Fibroblast of mammary gland (primary cell): Measurements from ENCODE around the gene CGB3.
"Not testable (repeated sequence)": the region's sequence is repeated elsewhere in the genome, so short reads cannot be mapped to it uniquely, and the experiment has no call there.

Experiments used
- DNase-seq: peaks from one replicate; pipeline ENCODE4 v3.0.0-alpha.2; 2010; ENCODE audit warnings: low read depth
- H3K4me3 ChIP-seq: 2 replicates; pipeline ENCODE4 v1.5.1; 2011; ENCODE audit warnings: low read depth, mild to moderate bottlenecking, low read length, moderate library complexity; ENCODE audit not compliant: control insufficient read depth
- TF ChIP-seq, protein P1 (sequence below): conservative IDR thresholded peaks from 2 replicates; pipeline ENCODE4 v1.5.1; 2011; ENCODE audit warnings: low read depth, low read length, inconsistent platforms; ENCODE audit not compliant: control insufficient read depth, insufficient read depth

Gene CGB3

GRCh38 chr19:49056101-49056901, 32.2 kb upstream of the CGB3 start:
- H3K4me3 ChIP-seq: peak overlapping the region; percentile 50
- DNase-seq: peak; percentile 21
- TF ChIP-seq, protein P1, sequence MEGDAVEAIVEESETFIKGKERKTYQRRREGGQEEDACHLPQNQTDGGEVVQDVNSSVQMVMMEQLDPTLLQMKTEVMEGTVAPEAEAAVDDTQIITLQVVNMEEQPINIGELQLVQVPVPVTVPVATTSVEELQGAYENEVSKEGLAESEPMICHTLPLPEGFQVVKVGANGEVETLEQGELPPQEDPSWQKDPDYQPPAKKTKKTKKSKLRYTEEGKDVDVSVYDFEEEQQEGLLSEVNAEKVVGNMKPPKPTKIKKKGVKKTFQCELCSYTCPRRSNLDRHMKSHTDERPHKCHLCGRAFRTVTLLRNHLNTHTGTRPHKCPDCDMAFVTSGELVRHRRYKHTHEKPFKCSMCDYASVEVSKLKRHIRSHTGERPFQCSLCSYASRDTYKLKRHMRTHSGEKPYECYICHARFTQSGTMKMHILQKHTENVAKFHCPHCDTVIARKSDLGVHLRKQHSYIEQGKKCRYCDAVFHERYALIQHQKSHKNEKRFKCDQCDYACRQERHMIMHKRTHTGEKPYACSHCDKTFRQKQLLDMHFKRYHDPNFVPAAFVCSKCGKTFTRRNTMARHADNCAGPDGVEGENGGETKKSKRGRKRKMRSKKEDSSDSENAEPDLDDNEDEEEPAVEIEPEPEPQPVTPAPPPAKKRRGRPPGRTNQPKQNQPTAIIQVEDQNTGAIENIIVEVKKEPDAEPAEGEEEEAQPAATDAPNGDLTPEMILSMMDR: no peak

DNA sequence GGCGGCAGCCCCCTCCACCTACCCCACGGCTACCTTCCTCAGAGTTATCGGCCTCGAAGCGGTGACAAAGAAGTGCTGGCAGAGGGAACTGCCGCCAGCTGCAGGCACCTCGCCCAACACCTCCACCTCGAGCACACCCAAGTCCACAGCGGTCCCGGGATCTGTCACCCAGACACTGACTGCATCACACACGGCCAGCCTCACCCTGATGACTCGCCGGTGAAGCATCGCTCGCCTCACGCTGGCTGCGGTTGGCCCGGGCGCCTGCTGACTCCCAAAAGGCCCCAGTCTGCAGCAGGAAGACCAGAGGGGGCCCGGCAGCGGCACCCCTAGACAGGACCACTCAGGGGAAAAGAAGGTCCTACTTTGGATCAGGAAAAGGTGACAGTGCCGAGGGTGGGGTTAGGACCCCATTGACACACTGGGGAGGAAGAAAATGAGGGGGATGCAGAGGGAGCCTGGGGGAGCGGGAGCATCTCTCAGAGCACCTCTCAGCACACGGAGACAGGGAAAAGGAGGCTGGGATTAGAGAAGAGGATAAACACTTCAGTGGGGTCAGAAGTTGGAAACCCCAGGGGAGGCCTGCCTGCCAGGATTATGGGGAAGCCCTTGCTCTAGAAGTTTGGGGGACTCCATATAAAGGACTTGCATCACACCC, 26.4 kb upstream of the CGB3 start:
- peak; percentile 68 for DNase-seq
- not testable (repeated sequence) for H3K4me3 ChIP-seq

DNA sequence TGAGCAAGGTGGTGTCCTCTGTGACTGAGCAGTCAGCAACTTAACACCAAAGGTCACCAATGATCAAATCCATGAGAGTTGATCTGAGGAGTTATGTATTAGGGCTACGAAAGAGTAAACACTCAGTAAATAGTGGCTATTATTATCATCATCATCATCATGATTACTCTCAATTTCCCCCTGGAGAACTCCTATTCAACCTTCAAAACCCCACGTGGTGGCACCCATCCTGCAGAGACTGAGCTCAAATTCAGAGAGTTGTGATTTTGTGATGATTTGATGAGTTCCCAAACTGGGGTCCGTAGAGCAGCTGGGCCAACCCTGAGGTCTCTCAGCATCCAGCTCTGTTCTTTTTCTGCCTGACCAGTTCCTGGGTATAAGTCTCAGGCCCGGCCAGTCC, 25.7 kb upstream of the CGB3 start:
- not testable (repeated sequence) for DNase-seq, H3K4me3 ChIP-seq

GRCh38 chr19:49049011-49049410, 24.9 kb upstream of the CGB3 start, which contains the start of gene CGB8:
Gene CGB8 (minus strand): TSS chr19:49049111. CDS start chr19:49048739, 372 bp downstream.
- H3K4me3 ChIP-seq: not testable (repeated sequence)

DNA sequence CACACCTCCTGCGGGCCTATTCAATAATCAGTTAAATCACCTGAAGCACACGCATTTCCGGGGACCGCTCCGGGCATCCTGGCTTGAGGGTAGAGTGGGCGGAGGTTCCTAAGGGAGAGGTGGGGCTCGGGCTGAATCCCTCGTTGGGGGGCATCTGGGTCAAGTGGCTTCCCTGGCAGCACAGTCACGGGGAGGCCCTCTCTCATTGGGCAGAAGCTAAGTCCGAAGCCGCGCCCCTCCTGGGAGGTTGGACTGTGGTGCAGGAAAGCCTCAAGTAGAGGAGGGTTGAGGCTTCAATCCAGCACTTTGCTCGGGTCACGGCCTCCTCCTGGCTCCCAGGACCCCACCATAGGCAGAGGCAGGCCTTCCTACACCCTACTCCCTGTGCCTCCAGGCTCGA, 19.4 kb upstream of the CGB3 start, which contains the start of gene CGB5:
TSS of gene CGB5 (plus strand) at position 301 of the 400 bp plus-strand sequence. CDS start 362 bp downstream, outside the sequence.
- DNase-seq, H3K4me3 ChIP-seq: not testable (repeated sequence)

More at GRCh38 chr19:49049011-49049410, 24.9 kb upstream of the CGB3 start, which contains the start of gene CGB8:
- not testable (repeated sequence) for DNase-seq

GRCh38 chr19:49042666-49043065, 18.5 kb upstream of the CGB3 start:
- not testable (repeated sequence) for DNase-seq, H3K4me3 ChIP-seq

DNA sequence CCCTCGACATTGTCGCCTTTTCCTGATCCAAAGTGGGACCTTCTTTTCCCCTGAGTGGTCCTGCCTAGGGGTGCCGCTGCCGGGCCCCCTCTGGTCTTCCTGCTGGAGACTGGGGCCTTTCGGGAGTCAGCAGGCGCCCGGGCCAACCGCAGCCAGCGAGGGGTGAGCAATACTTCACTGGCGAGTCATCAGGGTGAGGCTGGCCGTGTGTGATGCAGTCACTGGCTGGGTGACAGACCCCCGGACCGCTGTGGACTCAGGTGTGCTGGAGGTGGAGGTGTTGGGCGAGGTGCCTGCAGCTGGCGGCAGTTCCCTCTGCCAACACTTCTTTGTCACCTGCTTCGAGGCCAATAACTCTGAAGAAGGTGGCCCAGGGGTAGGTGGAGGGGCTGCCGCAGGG, 18.0 kb upstream of the CGB3 start:
- H3K4me3 ChIP-seq: no peak overlapping the region
- TF ChIP-seq, protein P1: no peak
- DNase-seq: peak; percentile 26

- H3K4me3 ChIP-seq, DNase-seq: not testable (repeated sequence)
These were observed 15.6 kb upstream of the CGB3 start for GRCh38 chr19:49039736-49040135.

- DNase-seq: peak; percentile 78
- not testable (repeated sequence) for H3K4me3 ChIP-seq
These were observed 14.6 kb upstream of the CGB3 start for GRCh38 chr19:49038557-49039276.

- not testable (repeated sequence) for DNase-seq, H3K4me3 ChIP-seq
These were observed 14.0 kb upstream of the CGB3 start for GRCh38 chr19:49038111-49038510.

- not testable (repeated sequence) for H3K4me3 ChIP-seq
- TF ChIP-seq, protein P1: peak; percentile 38
These were observed 12.7 kb upstream of the CGB3 start, which contains the start of gene CGB1 for GRCh38 chr19:49036815-49037214. Gene CGB1 (minus strand): TSS chr19:49036895. CDS start chr19:49036711, 184 bp downstream.

More at GRCh38 chr19:49036815-49037214, 12.7 kb upstream of the CGB3 start, which contains the start of gene CGB1:
- DNase-seq: not testable (repeated sequence)
